Neural crest cell (in vitro differentiated cells): ENCODE results near the gene SNCB. TPM values are rescaled to one million over a fixed set of nuclear protein-coding genes. Genes with fewer than 3 reads are reported as not detected.

Experiments used
- DNase-seq: peaks from one replicate; pipeline ENCODE4 v3.0.0; 2021; ENCODE audit warnings: low read depth, mixed read lengths, low spot score
- H3K27ac Mint-ChIP-seq: one replicate; pipeline ENCODE4 v1.8.0; 2021; ENCODE audit warnings: mild to moderate bottlenecking, mixed read lengths; ENCODE audit not compliant: unreplicated experiment
- H3K27me3 Mint-ChIP-seq: 2 replicates; pipeline ENCODE4 v1.8.0; 2021; ENCODE audit warnings: low read depth, mild to moderate bottlenecking, mixed read lengths
- H3K36me3 Mint-ChIP-seq: 2 replicates; pipeline ENCODE4 v1.8.0; 2021; ENCODE audit warnings: low read depth, mild to moderate bottlenecking, mixed read lengths
- H3K4me1 Mint-ChIP-seq: 2 replicates; pipeline ENCODE4 v1.8.0; 2021; ENCODE audit warnings: mixed read lengths
- H3K4me3 Mint-ChIP-seq: one replicate; pipeline ENCODE4 v1.8.0; 2021; ENCODE audit warnings: mild to moderate bottlenecking, mixed read lengths
- H3K9me3 Mint-ChIP-seq: 2 replicates; pipeline ENCODE4 v1.8.0; 2021; ENCODE audit warnings: mixed read lengths
- total RNA-seq: library from RNA; stranded (reverse); gene quantifications from 2 replicates; pipeline ENCODE4 v1.2.1, GENCODE V29; 2021
- TF ChIP-seq, protein P1 (sequence below): fragments of 200-600 bp; sonication (generic); conservative IDR thresholded peaks from 2 replicates; pipeline ENCODE4 v1.5.0; 2021; ENCODE audit warnings: antibody characterized with exemption, mild to moderate bottlenecking

SNCB gene
- total RNA-seq, 1 donor from 2014 or later, result 0.40 TPM

DNA sequence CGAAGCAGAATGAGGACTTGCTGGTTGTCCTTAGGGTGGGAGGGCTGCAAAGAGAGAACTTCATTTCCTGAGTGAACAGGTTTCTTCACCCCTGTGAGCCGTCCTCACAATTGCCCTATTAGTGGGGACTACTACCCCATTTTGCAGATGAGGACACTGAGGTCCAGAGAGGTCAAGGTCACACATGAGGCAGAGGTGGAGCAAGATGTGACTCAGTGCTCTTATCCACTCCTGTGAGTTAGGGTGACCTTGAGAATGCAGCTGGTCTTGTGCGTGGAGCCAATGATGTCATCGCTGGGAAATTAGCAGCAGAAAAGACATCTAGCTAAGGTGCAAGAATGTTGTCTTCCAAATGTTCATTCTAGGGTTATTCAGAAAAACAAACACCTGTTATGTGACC lies 47.3 kb downstream of the SNCB start:
- Mint-ChIP-seq H3K27ac (no peak overlapping the region), H3K9me3 (peaks cover 6% of the 10 kb centered on the region), H3K27me3 (no peaks in the 10 kb centered on the region), H3K4me3 (peak overlapping the region; percentile 23), H3K4me1 (peaks cover 2% of the 10 kb centered on the region), H3K36me3 (peaks cover 3% of the 10 kb centered on the region)
- DNase-seq, result no peak
- TF ChIP-seq, protein P1, sequence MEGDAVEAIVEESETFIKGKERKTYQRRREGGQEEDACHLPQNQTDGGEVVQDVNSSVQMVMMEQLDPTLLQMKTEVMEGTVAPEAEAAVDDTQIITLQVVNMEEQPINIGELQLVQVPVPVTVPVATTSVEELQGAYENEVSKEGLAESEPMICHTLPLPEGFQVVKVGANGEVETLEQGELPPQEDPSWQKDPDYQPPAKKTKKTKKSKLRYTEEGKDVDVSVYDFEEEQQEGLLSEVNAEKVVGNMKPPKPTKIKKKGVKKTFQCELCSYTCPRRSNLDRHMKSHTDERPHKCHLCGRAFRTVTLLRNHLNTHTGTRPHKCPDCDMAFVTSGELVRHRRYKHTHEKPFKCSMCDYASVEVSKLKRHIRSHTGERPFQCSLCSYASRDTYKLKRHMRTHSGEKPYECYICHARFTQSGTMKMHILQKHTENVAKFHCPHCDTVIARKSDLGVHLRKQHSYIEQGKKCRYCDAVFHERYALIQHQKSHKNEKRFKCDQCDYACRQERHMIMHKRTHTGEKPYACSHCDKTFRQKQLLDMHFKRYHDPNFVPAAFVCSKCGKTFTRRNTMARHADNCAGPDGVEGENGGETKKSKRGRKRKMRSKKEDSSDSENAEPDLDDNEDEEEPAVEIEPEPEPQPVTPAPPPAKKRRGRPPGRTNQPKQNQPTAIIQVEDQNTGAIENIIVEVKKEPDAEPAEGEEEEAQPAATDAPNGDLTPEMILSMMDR, result no peak

DNA sequence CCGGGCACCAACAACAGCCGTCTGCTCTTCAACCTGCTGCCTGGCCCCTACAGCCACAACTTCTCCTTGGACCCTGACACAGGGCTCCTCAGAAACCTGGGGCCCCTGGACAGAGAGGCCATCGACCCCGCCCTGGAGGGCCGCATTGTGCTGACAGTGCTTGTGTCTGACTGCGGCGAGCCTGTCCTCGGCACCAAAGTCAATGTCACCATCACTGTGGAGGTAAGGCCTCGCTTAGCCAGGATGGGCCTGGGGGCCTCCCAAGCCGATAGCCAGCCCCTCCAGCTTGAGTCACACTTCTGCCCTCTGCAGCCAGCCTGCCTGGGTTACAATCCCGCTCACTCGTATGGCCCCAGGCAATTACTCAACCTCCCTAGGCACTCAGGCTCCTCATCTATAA lies 49.0 kb downstream of the SNCB start:
- no peak for DNase-seq
- no peaks in the 10 kb centered on the region for H3K27me3 Mint-ChIP-seq
- no peak overlapping the region for H3K4me3 Mint-ChIP-seq
- no peak overlapping the region for H3K27ac Mint-ChIP-seq
- TF ChIP-seq, protein P1, result no peak
- no peaks in the 10 kb centered on the region for H3K36me3 Mint-ChIP-seq
- no peaks in the 10 kb centered on the region for H3K4me1 Mint-ChIP-seq
- peaks cover 4% of the 10 kb centered on the region for H3K9me3 Mint-ChIP-seq

GRCh38 chr5:176579323-176579722 lies 51.0 kb downstream of the SNCB start:
- DNase-seq, result no peak
- Mint-ChIP-seq H3K4me3 (no peak overlapping the region), H3K27ac (no peak overlapping the region)

DNA sequence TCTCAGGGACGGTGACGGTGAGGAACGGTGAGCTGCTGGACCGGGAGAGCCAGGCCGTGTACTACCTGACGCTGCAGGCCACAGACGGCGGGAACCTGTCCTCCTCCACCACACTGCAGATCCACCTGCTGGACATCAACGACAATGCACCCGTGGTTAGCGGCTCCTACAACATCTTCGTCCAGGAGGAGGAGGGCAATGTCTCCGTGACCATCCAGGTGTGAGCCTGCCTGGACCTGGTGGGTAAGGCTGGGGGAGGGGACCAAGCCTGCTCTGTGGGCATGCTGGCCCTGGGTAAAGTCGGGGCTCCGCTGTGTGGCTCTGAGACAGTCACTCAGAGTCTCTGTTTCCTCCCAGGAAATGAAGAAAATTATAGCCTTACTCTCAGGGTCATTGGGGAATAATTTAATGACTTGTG lies 51.9 kb downstream of the SNCB start:
- Mint-ChIP-seq H3K4me3 (no peak overlapping the region), H3K9me3 (no peaks in the 10 kb centered on the region), H3K27me3 (peaks cover 5% of the 10 kb centered on the region), H3K27ac (no peak overlapping the region), H3K36me3 (no peaks in the 10 kb centered on the region), H3K4me1 (peaks cover 4% of the 10 kb centered on the region)
- TF ChIP-seq, protein P1, result peak; percentile 71
- peak; percentile 29 for DNase-seq

More at GRCh38 chr5:176579323-176579722, 51.0 kb downstream of the SNCB start:
- Mint-ChIP-seq H3K4me1 (no peaks in the 10 kb centered on the region), H3K27me3 (peaks cover under 1% of the 10 kb centered on the region), H3K9me3 (no peaks in the 10 kb centered on the region), H3K36me3 (no peaks in the 10 kb centered on the region)
- TF ChIP-seq, protein P1, result no peak

- no peaks in the 10 kb centered on the region for H3K9me3 Mint-ChIP-seq
- H3K36me3 Mint-ChIP-seq, result no peaks in the 10 kb centered on the region
- H3K27ac Mint-ChIP-seq, result no peak overlapping the region
- DNase-seq, result no peak
- H3K4me1 Mint-ChIP-seq, result peaks cover 4% of the 10 kb centered on the region
- TF ChIP-seq, protein P1, result no peak
- peaks cover 12% of the 10 kb centered on the region for H3K27me3 Mint-ChIP-seq
- H3K4me3 Mint-ChIP-seq, result no peak overlapping the region
Observed at GRCh38 chr5:176577312-176578176, 52.8 kb downstream of the SNCB start.
